K562 (cell line): ENCODE measurements around the gene AANAT. TPM values are rescaled to one million over a fixed set of nuclear protein-coding genes. Genes with fewer than 3 reads are reported as not detected.

Source experiments
- ATAC-seq: fragments of 200-7000 bp; cut with Tn5 transposase; 3 replicates; pipeline ENCODE4 v1.9.1; 2020; ENCODE audit warnings: moderate library complexity
- BruUV-seq: library from RNA; stranded (reverse); fragments of 400-500 nt; replicated peaks from 2 replicates; lab custom pipeline; 2021; lab: Mats Ljungman, UMichigan
- CTCF ChIA-PET: fragments of 300-600 bp; formaldehyde crosslinking; extraction: SDS; loops from one replicate; lab custom pipeline; 2021; ENCODE audit warnings: low intra/inter-chr PET ratio; lab: Yijun Ruan, JAX
- POLR2A ChIA-PET: fragments of 300-600, 350-650 bp; sonication (Branson Sonifier 250); formaldehyde crosslinking; extraction: SDS; loops from one replicate; lab custom pipeline; 2021; ENCODE audit warnings: antibody characterized with exemption, inconsistent platforms; lab: Yijun Ruan, JAX
- DNase-seq, 4 experiments: peaks; one replicate each; pipeline versions ENCODE4 v3.0.0 to v3.0.0-alpha.2; 2011 to 2018; ENCODE audit warnings: low spot score in 3 of 4, mixed read lengths in 3 of 4; ENCODE audit errors: extremely low read depth in 1 of 4
- FAIRE-seq: peaks from 2 replicates; lab custom pipeline; 2011; peaks lifted over from hg19 to GRCh38; lab: Jason Lieb, UNC
- H2AFZ ChIP-seq: 2 replicates; pipeline ENCODE4 v1.6.0; 2011; ENCODE audit warnings: low read depth, low read length, control low read depth, inconsistent platforms
- H3K27ac ChIP-seq: fragments of 200-600 bp; 3 replicates; pipeline ENCODE4 v1.8.0; 2011; ENCODE audit warnings: low read depth, mild to moderate bottlenecking, control low read depth, inconsistent platforms, low read length, moderate library complexity, mixed read lengths; ENCODE audit errors: extremely low read depth
- H3K27me3 ChIP-seq, 2 experiments: fragments of 300-600 bp in 1 of 2; 2 replicates in 1 of 2; 3 replicates in 1 of 2; pipeline versions ENCODE4 v1.6.0 to v1.8.0; 2011; ENCODE audit warnings: inconsistent platforms in 2 of 2, low read length in 2 of 2, mild to moderate bottlenecking in 1 of 2, mixed read lengths in 1 of 2, moderate library complexity in 1 of 2; ENCODE audit not compliant: control insufficient read depth in 2 of 2, insufficient read depth in 2 of 2
- H3K36me3 ChIP-seq: fragments of 300-600 bp; 3 replicates; pipeline ENCODE4 v1.8.0; 2011; ENCODE audit warnings: mild to moderate bottlenecking, low read length, inconsistent platforms; ENCODE audit not compliant: control insufficient read depth, insufficient read depth
- H3K4me1 ChIP-seq, 2 experiments: fragments of 200-600 bp in 1 of 2; replicated peaks in 1 of 2; 2 replicates in 1 of 2; 3 replicates in 1 of 2; pipeline versions ENCODE4 v1.5.1 to v1.8.0; 2011; ENCODE audit warnings: inconsistent platforms in 2 of 2, low read length in 2 of 2, mild to moderate bottlenecking in 1 of 2, mixed read lengths in 1 of 2, moderate library complexity in 1 of 2; ENCODE audit not compliant: control insufficient read depth in 2 of 2, insufficient read depth in 2 of 2
- H3K4me2 ChIP-seq: 2 replicates; pipeline ENCODE4 v1.6.1; 2011; ENCODE audit warnings: low read length, control low read depth, inconsistent platforms, mixed read lengths; ENCODE audit not compliant: insufficient read depth
- H3K4me3 ChIP-seq: fragments of 200-600 bp; sonication (generic), shearing (Covaris generic); 2 replicates; pipeline ENCODE4 v1.5.1; 2016; ENCODE audit warnings: control low read depth, inconsistent platforms
- H3K79me2 ChIP-seq: fragments of 200-600 bp; 3 replicates; pipeline ENCODE4 v1.8.0; 2011; ENCODE audit warnings: low read length, inconsistent platforms; ENCODE audit not compliant: control insufficient read depth, insufficient read depth
- H3K9ac ChIP-seq, 2 experiments: 2 replicates each; pipeline versions ENCODE4 v1.6.0 to v1.6.1; 2011; ENCODE audit warnings: low read depth in 2 of 2, low read length in 2 of 2, control low read depth in 1 of 2, inconsistent platforms in 1 of 2, mild to moderate bottlenecking in 1 of 2, mixed read lengths in 1 of 2; ENCODE audit not compliant: insufficient read depth in 1 of 2
- H3K9me1 ChIP-seq: one replicate; pipeline ENCODE4 v1.6.0; 2011; ENCODE audit warnings: inconsistent platforms, mild to moderate bottlenecking, low read length, moderate library complexity; ENCODE audit not compliant: control insufficient read depth, insufficient read depth
- H3K9me3 ChIP-seq: replicated peaks from 2 replicates; pipeline ENCODE4 v1.5.1; 2011; ENCODE audit warnings: low read depth, low read length, inconsistent platforms; ENCODE audit not compliant: control insufficient read depth, insufficient read depth
- H4K20me1 ChIP-seq: replicated peaks from 2 replicates; pipeline ENCODE4 v1.6.1; 2011; ENCODE audit warnings: low read length, inconsistent platforms, mixed read lengths; ENCODE audit not compliant: control insufficient read depth, insufficient read depth
- FOXA3 ChIP-seq, 2 experiments: fragments of 450-650 bp in 1 of 2; sonication (generic) in 1 of 2; formaldehyde crosslinking; IDR thresholded peaks in 1 of 2; conservative IDR thresholded peaks in 1 of 2; 2 replicates each; pipeline versions ENCODE4 v1.4.0 to v1.8.0; 2020 to 2022; ENCODE audit warnings: mild to moderate bottlenecking in 2 of 2, missing genetic modification reagents in 1 of 2
- HDAC6 ChIP-seq: IDR thresholded peaks from 2 replicates; pipeline ENCODE4 v1.6.1; 2012; ENCODE audit warnings: low read depth, mild to moderate bottlenecking, control low read depth, inconsistent platforms, low read length, moderate library complexity
- PHB ChIP-seq: fragments of 250-450 bp; sonication (Bioruptor Pico); IDR thresholded peaks from 2 replicates; pipeline ENCODE4 v1.5.0; 2021
- PHB2 ChIP-seq: fragments of 450-650 bp; IDR thresholded peaks from 2 replicates; pipeline ENCODE4 v1.6.1; 2017; ENCODE audit warnings: low read depth
- PRMT5 ChIP-seq: sonication (generic); formaldehyde crosslinking; IDR thresholded peaks from 2 replicates; pipeline ENCODE4 v1.5.0; 2020; ENCODE audit warnings: missing genetic modification reagents
- PTRF ChIP-seq: fragments of 450-650 bp; IDR thresholded peaks from 2 replicates; pipeline ENCODE4 v1.6.1; 2016; ENCODE audit warnings: mild to moderate bottlenecking, missing genetic modification characterization, missing compliant biosample characterization
- RBBP5 ChIP-seq: fragments of 200-600 bp; sonication (generic); IDR thresholded peaks from 2 replicates; pipeline ENCODE4 v1.6.1; 2012; ENCODE audit warnings: borderline replicate concordance, mild to moderate bottlenecking, low read length, control low read depth, inconsistent platforms; ENCODE audit not compliant: insufficient read depth, poor library complexity, severe bottlenecking
- ZNF347 ChIP-seq: fragments of 450-650 bp; formaldehyde crosslinking; IDR thresholded peaks from 2 replicates; pipeline ENCODE4 v1.4.0; 2020; ENCODE audit warnings: low read depth, mild to moderate bottlenecking, moderate library complexity
- ZNF507 ChIP-seq: conservative IDR thresholded peaks from 2 replicates; pipeline ENCODE4 v1.6.1; 2017; ENCODE audit warnings: missing genetic modification characterization, missing compliant biosample characterization
- ZNF785 ChIP-seq: fragments of 250-450 bp; sonication (Bioruptor Pico); IDR thresholded peaks from 2 replicates; pipeline ENCODE4 v1.4.0; 2020; ENCODE audit warnings: mild to moderate bottlenecking
- WGBS: fragments of 100-300 bp; shearing (Covaris generic); methylation state at CpG from one replicate; pipeline ENCODE4 v1.1.6; 2016; ENCODE audit warnings: low coverage, mixed read lengths; ENCODE audit not compliant: insufficient coverage; ENCODE audit errors: missing lambda C conversion rate; 5-methylcytosine and 5-hydroxymethylcytosine counted together
- in situ Hi-C: fragments of 300-500 bp; cut with MboI; formaldehyde crosslinking; loops from 4 replicates; pipeline ENCODE4 v1.15.0; 2018; ENCODE audit warnings: inconsistent platforms, mixed read lengths
- intact Hi-C: fragments of 100-400 bp; cut with micrococcal nuclease; formaldehyde crosslinking; loops from 2 replicates; pipeline ENCODE4 v1.14.2; 2022
- polyA plus RNA-seq, 8 experiments: library from polyadenylated mRNA; depleted of rRNA in 4 of 8; stranded (reverse) in 5 of 8; unstranded in 3 of 8; fragments of >200 nt; fragmentation: Nextera tagmentation in 2 of 8; fragmentation: Illumina TruSeq in 1 of 8; extraction: Ambion mirVana in 2 of 8; extraction: Trizol in 1 of 8; gene quantifications; 2 replicates each; pipeline versions ENCODE4 v1.2.1 to v1.2.3, GENCODE V29; 2011 to 2014; ENCODE audit warnings: inconsistent platforms in 1 of 8, missing spikeins in 1 of 8
- total RNA-seq, 7 experiments: library from RNA; depleted of rRNA in 6 of 7; stranded (reverse); fragments of >200 nt in 6 of 7; fragmentation: Illumina TruSeq in 2 of 7; extraction: Trizol in 2 of 7; gene quantifications; 2 replicates each; pipeline versions ENCODE4 v1.2.1 to v1.2.3, GENCODE V29; 2011 to 2021; ENCODE audit warnings: low replicate concordance in 1 of 7
- TF ChIP-seq, protein P1 (sequence below), 2 experiments: IDR thresholded peaks in 1 of 2; conservative IDR thresholded peaks in 1 of 2; 2 replicates each; pipeline ENCODE4 v1.6.1; 2016; ENCODE audit warnings: low read depth in 2 of 2, mild to moderate bottlenecking in 1 of 2, missing compliant biosample characterization in 1 of 2, missing genetic modification characterization in 1 of 2, moderate library complexity in 1 of 2
- TF ChIP-seq, protein P2 (sequence below): IDR thresholded peaks from 2 replicates; pipeline ENCODE4 v1.6.1; 2012; ENCODE audit warnings: low read depth, low read length, improper control_type of control experiment, borderline replicate concordance
- TF ChIP-seq, protein P3 (sequence below): fragments of 200-800 bp; sonication (Bioruptor generic); IDR thresholded peaks from 2 replicates; pipeline ENCODE4 v1.6.1; 2017; ENCODE audit warnings: missing genetic modification characterization, missing compliant biosample characterization

AANAT gene
- total and polyA plus RNA-seq, 9 of the 15 experiments (the other 6 are each of a cell fraction or from before 2014, with no cell fraction given): not detected

DNA sequence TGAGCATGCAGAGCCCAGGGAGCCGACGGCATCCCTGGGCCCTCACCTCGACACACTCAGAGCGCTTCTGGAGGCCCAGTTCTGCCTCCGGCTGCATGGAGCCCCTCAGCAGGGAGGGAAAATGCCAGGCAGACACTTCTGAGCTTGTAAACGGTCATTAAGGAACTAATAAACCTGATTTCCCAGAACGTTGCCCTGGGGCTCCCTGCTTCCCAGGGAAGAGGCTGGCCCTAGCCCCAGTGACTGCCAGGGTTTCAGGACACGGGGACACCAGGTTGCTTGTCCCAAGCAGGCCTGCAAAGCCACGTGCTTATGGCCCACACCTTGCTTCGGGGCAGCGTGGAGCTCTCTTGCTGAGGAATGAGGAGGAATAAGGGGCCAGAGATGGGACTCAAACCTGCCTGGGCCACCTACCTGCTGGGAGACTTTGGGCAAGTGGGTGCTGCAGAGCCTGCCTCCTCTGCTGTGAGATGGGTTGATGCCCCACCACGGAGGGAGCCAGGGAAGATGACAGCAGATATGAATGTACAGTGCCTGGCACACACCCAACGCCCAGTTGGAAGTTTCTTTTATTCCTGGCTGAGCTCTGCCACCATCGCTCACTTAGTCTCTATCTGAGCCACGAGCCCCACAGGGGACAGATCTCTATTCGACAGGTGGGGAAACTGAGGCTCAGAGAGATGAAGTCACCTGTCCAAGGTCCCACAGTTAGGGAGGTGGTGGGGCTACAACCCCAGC, 28.4 kb downstream of the AANAT start (continued):
- no peak for TF ChIP-seq ZNF785 (CRISPR knock-in tag)
- TF ChIP-seq, all 486 proteins: peak for 0

DNA sequence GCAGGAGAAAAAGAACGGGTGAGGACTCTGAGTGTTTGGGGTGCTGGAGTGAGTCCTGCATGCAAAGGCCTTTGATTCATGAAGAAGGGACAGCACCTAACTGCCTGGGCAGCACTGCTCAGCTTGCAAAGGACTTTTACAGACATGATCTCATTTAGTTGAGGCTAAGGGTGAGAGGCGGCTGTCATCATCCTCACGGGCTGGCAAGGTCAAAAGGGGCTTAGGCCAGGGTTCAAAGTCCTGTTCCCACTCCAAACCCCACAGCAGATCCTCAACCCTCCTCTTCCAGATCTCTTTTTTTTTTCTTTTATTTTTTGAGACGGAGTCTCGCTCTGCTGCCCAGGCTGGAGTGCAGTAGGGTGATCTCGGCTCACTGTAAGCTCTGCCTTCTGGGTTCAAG, 29.1 kb downstream of the AANAT start:
- no peak for FAIRE-seq
- Histone ChIP-seq H3K9me3 (no peaks in the 10 kb centered on the region), H3K4me2 (no peak overlapping the region), H3K9me1 (peaks cover 4% of the 10 kb centered on the region), H2AFZ (no peak overlapping the region), H3K4me1 (peaks cover 9 to 51% of the 10 kb centered on the region in 2 experiments; a peak in 4 of 5 replicates), H3K79me2 (no peaks in the 10 kb centered on the region), H3K36me3 (no peaks in the 10 kb centered on the region), H3K4me3 (no peak overlapping the region), H3K27me3 (peaks cover 0 to 10% of the 10 kb centered on the region in 2 experiments; a peak in 2 of 5 replicates), H3K27ac (no peak overlapping the region), H4K20me1 (peaks cover 10% of the 10 kb centered on the region; the same call in 1 of the 2 replicates), H3K9ac (no peak overlapping the region)
- in situ Hi-C loops: no loop called here
- WGBS: 47% methylated on average over 6 of the region's 6 CpGs
- TF ChIP-seq, protein P1, sequence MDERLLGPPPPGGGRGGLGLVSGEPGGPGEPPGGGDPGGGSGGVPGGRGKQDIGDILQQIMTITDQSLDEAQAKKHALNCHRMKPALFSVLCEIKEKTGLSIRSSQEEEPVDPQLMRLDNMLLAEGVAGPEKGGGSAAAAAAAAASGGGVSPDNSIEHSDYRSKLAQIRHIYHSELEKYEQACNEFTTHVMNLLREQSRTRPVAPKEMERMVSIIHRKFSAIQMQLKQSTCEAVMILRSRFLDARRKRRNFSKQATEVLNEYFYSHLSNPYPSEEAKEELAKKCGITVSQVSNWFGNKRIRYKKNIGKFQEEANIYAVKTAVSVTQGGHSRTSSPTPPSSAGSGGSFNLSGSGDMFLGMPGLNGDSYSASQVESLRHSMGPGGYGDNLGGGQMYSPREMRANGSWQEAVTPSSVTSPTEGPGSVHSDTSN (CRISPR knock-in tag; IDR thresholded peaks at IDR 0.05; ENCODE audit: low read depth): no peak
- TF ChIP-seq, protein P1 (tag; conservative IDR thresholded peaks at IDR 0.05; ENCODE audit: low read depth): no peak
- TF ChIP-seq, protein P2, sequence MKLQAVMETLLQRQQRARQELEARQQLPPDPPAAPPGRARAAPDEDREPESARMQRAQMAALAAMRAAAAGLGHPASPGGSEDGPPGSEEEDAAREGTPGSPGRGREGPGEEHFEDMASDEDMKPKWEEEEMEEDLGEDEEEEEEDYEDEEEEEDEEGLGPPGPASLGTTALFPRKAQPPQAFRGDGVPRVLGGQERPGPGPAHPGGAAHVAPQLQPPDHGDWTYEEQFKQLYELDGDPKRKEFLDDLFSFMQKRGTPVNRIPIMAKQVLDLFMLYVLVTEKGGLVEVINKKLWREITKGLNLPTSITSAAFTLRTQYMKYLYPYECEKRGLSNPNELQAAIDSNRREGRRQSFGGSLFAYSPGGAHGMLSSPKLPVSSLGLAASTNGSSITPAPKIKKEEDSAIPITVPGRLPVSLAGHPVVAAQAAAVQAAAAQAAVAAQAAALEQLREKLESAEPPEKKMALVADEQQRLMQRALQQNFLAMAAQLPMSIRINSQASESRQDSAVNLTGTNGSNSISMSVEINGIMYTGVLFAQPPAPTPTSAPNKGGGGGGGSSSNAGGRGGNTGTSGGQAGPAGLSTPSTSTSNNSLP: no peak
- TF ChIP-seq HDAC6: no peak
- TF ChIP-seq, protein P3, sequence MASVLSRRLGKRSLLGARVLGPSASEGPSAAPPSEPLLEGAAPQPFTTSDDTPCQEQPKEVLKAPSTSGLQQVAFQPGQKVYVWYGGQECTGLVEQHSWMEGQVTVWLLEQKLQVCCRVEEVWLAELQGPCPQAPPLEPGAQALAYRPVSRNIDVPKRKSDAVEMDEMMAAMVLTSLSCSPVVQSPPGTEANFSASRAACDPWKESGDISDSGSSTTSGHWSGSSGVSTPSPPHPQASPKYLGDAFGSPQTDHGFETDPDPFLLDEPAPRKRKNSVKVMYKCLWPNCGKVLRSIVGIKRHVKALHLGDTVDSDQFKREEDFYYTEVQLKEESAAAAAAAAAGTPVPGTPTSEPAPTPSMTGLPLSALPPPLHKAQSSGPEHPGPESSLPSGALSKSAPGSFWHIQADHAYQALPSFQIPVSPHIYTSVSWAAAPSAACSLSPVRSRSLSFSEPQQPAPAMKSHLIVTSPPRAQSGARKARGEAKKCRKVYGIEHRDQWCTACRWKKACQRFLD (CRISPR knock-in tag): no peak
- no peak for TF ChIP-seq ZNF507 (tag)
- no peak for TF ChIP-seq PHB2
- TF ChIP-seq PRMT5 (CRISPR knock-in tag): no peak
- TF ChIP-seq PHB (CRISPR knock-in tag): no peak
- no peak for TF ChIP-seq ZNF347 (CRISPR knock-in tag)
- no peak for TF ChIP-seq RBBP5
- no peak for TF ChIP-seq PTRF (tag)
- TF ChIP-seq FOXA3 (CRISPR knock-in tag; conservative IDR thresholded peaks at IDR 0.05 in 1 of 2, IDR thresholded peaks at IDR 0.05 in 1 of 2): no peak
- intact Hi-C loops: no loop called here
- ChIA-PET CTCF (no interaction called here), POLR2A (interaction anchor here (0.6 to 1.1 kb wide), 2 partner anchors 11 to 99 kb away, joined by 3 to 4 read pairs; no protein-coding TSS in a partner anchor)
- DNase-seq: no peak
- no TSS peak for BruUV-seq
- no peak for ATAC-seq
